HG03095 (cell line): Measurements from ENCODE around the gene AKT1.
"Not testable (repeated sequence)": the region's sequence is repeated elsewhere in the genome, so short reads cannot be mapped to it uniquely, and the experiment has no call there.

Source experiments
- ATAC-seq: cut with Tn5 transposase; IDR thresholded peaks from one replicate; pipeline ENCODE4 v1.9.1; 2021; ENCODE audit warnings: moderate library complexity; ENCODE audit not compliant: unreplicated experiment

AKT1 gene

GRCh38 chr14:104741108-104741802 lies 54.3 kb downstream of the AKT1 start:
- ATAC-seq, result no peak

GRCh38 chr14:104739546-104740516 lies 55.7 kb downstream of the AKT1 start:
- ATAC-seq, result no peak

GRCh38 chr14:104739026-104739425 lies 56.5 kb downstream of the AKT1 start:
- ATAC-seq, result no peak

- ATAC-seq, result no peak
Measured at GRCh38 chr14:104738375-104739019, 57.1 kb downstream of the AKT1 start.

- ATAC-seq, result no peak
Measured at GRCh38 chr14:104735830-104736642, 59.5 kb downstream of the AKT1 start.

- ATAC-seq, result no peak
Measured at GRCh38 chr14:104734991-104735779, 60.4 kb downstream of the AKT1 start.

- no peak for ATAC-seq
Measured at GRCh38 chr14:104734601-104734990, 61.0 kb downstream of the AKT1 start.

GRCh38 chr14:104734051-104734587 lies 61.4 kb downstream of the AKT1 start:
- ATAC-seq, result no peak

GRCh38 chr14:104732931-104733681 lies 62.4 kb downstream of the AKT1 start:
- no peak for ATAC-seq

- no peak for ATAC-seq
Measured at GRCh38 chr14:104732355-104732804, 63.2 kb downstream of the AKT1 start.

GRCh38 chr14:104731320-104732294 lies 63.9 kb downstream of the AKT1 start:
- ATAC-seq, result no peak

GRCh38 chr14:104730487-104730886 lies 65.1 kb downstream of the AKT1 start:
- ATAC-seq, result no peak

- no peak for ATAC-seq
Measured at GRCh38 chr14:104729835-104730181, 65.7 kb downstream of the AKT1 start.

GRCh38 chr14:104729176-104729834 lies 66.2 kb downstream of the AKT1 start:
- not testable (repeated sequence) for ATAC-seq

GRCh38 chr14:104728631-104729030 lies 66.9 kb downstream of the AKT1 start:
- no peak for ATAC-seq

GRCh38 chr14:104726600-104727451 lies 68.7 kb downstream of the AKT1 start:
- ATAC-seq, result no peak
